ENCODE measurements around the gene LRRN4. TPM values are rescaled to one million over a fixed set of nuclear protein-coding genes. Genes with fewer than 3 reads are reported as not detected.

The LRRN4 gene
- total RNA-seq, 2 donors from 2014 or later = 15.0 to 36.7 TPM

- no peak for DNase-seq (ENCODE audit: low spot score)
- H3K27me3 ChIP-seq = no peaks in the 10 kb centered on the region
- H3K36me3 ChIP-seq = peaks cover 26% of the 10 kb centered on the region
- no peak overlapping the region for H3K27ac ChIP-seq
- no peaks in the 10 kb centered on the region for H3K4me1 ChIP-seq
- H3K4me3 ChIP-seq = no peak overlapping the region
- H3K9me3 ChIP-seq = no peaks in the 10 kb centered on the region
- TF ChIP-seq, protein P1, sequence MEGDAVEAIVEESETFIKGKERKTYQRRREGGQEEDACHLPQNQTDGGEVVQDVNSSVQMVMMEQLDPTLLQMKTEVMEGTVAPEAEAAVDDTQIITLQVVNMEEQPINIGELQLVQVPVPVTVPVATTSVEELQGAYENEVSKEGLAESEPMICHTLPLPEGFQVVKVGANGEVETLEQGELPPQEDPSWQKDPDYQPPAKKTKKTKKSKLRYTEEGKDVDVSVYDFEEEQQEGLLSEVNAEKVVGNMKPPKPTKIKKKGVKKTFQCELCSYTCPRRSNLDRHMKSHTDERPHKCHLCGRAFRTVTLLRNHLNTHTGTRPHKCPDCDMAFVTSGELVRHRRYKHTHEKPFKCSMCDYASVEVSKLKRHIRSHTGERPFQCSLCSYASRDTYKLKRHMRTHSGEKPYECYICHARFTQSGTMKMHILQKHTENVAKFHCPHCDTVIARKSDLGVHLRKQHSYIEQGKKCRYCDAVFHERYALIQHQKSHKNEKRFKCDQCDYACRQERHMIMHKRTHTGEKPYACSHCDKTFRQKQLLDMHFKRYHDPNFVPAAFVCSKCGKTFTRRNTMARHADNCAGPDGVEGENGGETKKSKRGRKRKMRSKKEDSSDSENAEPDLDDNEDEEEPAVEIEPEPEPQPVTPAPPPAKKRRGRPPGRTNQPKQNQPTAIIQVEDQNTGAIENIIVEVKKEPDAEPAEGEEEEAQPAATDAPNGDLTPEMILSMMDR (IDR thresholded peaks at IDR 0.05) = no peak
These were observed 8.3 kb downstream of the LRRN4 start for GRCh38 chr20:6045566-6045965.

- Histone ChIP-seq H3K36me3 (peaks cover 39% of the 10 kb centered on the region), H3K9me3 (no peaks in the 10 kb centered on the region), H3K27ac (no peak overlapping the region), H3K4me1 (no peaks in the 10 kb centered on the region), H3K27me3 (no peaks in the 10 kb centered on the region), H3K4me3 (no peak overlapping the region)
- TF ChIP-seq, protein P1 (IDR thresholded peaks at IDR 0.05) = no peak
- DNase-seq (ENCODE audit: low spot score) = no peak
These were observed 9.7 kb downstream of the LRRN4 start for GRCh38 chr20:6044115-6044514.

DNA sequence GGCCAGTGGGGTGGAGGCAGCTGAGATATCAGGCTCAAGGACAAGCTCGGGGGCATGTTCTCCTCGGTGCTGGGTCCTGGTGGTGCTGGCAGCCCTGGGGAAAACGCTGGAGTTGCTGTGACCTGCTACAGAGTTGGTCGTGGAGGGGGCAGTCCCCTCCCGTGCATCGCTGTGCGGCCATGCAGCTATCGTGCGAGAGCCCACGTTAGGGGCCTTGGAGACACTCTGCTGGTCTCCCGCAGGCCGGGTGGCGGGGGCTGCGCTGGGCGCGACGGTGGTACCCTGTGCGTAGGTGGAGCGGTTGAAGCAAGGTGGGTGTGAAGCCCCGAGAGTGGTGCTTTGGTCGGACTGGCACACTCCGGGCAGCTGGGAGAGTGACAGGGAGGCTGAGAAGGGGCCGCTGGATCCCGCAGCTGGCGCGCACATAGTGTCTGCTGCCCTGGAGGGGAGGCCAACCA lies 12.0 kb downstream of the LRRN4 start:
- H3K27me3 ChIP-seq = no peaks in the 10 kb centered on the region
- peaks cover 0 to 9% of the 10 kb centered on the region in 2 donors for H3K4me1 ChIP-seq
- no peak overlapping the region for H3K4me3 ChIP-seq
- no peaks in the 10 kb centered on the region for H3K9me3 ChIP-seq
- no peak overlapping the region for H3K27ac ChIP-seq
- DNase-seq (ENCODE audit: low spot score) = no peak
- TF ChIP-seq, protein P1 (IDR thresholded peaks at IDR 0.05) = no peak
- peaks cover 61% of the 10 kb centered on the region for H3K36me3 ChIP-seq

GRCh38 chr20:6040958-6041807 lies 12.7 kb downstream of the LRRN4 start:
- peaks cover 0 to 9% of the 10 kb centered on the region in 2 donors for H3K4me1 ChIP-seq
- H3K27me3 ChIP-seq = no peaks in the 10 kb centered on the region
- peaks cover 68% of the 10 kb centered on the region for H3K36me3 ChIP-seq
- H3K4me3 ChIP-seq = no peak overlapping the region
- no peaks in the 10 kb centered on the region for H3K9me3 ChIP-seq
- no peak for DNase-seq (ENCODE audit: low spot score)
- TF ChIP-seq, protein P1 (IDR thresholded peaks at IDR 0.05) = no peak
- H3K27ac ChIP-seq = no peak overlapping the region

GRCh38 chr20:6040540-6040939 lies 13.3 kb downstream of the LRRN4 start:
- Histone ChIP-seq H3K9me3 (no peaks in the 10 kb centered on the region), H3K4me3 (no peak overlapping the region), H3K27ac (no peak overlapping the region), H3K27me3 (no peaks in the 10 kb centered on the region), H3K36me3 (peaks cover 74% of the 10 kb centered on the region), H3K4me1 (peaks cover 0 to 9% of the 10 kb centered on the region in 2 donors)
- TF ChIP-seq, protein P1 (IDR thresholded peaks at IDR 0.05) = no peak
- no peak for DNase-seq (ENCODE audit: low spot score)

All from right atrium auricular region (tissue), 2 donors.